PC-3 (cell line): ENCODE data around the gene TP53I3.

Source experiments
- EZH2 ChIP-seq: fragments of 300-600 bp; sonication (generic); IDR thresholded peaks from one replicate; pipeline ENCODE4 v1.6.1; 2017; ENCODE audit warnings: antibody characterized with exemption, mild to moderate bottlenecking, low read length; ENCODE audit not compliant: unreplicated experiment
- EZH2phosphoT487 ChIP-seq: fragments of 300-600 bp; sonication (generic); IDR thresholded peaks from 2 replicates; pipeline ENCODE4 v1.6.1; 2018; ENCODE audit warnings: mild to moderate bottlenecking, antibody characterized with exemption, low read length, borderline replicate concordance
- TF ChIP-seq, protein P1 (sequence below): fragments of 300-600 bp; sonication (generic); conservative IDR thresholded peaks from 2 replicates; pipeline ENCODE4 v1.5.1; 2017; ENCODE audit warnings: antibody characterized with exemption, low read depth, mild to moderate bottlenecking, low read length

DNA sequence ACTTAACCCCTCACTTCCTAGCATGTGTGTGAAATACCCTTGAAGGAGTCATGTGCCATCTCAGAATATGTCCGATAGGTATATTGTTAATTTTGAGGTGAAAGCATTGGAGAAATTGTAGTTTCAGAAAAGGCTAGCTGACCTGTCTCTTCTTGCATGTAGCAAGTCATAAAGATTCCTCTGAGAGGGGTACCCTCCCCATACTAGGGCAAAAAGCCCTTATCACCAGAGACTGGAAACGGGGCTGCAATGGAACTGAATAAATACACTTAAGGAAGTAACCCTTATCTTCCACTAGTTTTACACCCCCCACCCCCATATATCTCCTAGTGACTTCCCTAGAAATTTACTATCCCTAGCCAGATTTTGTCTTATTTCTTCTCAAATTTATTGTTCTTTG lies 6.8 kb downstream of the TP53I3 start:
- TF ChIP-seq, protein P1, sequence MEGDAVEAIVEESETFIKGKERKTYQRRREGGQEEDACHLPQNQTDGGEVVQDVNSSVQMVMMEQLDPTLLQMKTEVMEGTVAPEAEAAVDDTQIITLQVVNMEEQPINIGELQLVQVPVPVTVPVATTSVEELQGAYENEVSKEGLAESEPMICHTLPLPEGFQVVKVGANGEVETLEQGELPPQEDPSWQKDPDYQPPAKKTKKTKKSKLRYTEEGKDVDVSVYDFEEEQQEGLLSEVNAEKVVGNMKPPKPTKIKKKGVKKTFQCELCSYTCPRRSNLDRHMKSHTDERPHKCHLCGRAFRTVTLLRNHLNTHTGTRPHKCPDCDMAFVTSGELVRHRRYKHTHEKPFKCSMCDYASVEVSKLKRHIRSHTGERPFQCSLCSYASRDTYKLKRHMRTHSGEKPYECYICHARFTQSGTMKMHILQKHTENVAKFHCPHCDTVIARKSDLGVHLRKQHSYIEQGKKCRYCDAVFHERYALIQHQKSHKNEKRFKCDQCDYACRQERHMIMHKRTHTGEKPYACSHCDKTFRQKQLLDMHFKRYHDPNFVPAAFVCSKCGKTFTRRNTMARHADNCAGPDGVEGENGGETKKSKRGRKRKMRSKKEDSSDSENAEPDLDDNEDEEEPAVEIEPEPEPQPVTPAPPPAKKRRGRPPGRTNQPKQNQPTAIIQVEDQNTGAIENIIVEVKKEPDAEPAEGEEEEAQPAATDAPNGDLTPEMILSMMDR = no peak
- TF ChIP-seq EZH2 (no peak), EZH2phosphoT487 (no peak)
